Stimulated activated naive CD8-positive, alpha-beta T cell treated with anti-CD3 and anti-CD28 coated beads, Interleukin-15, Interleukin-2, amounts not matched to agents 100 U/mL and 50 U/mL, for 24 hours (primary cell): ENCODE measurements around the gene HCAR1.
"Not testable (repeated sequence)": the region's sequence is repeated elsewhere in the genome, so short reads cannot be mapped to it uniquely, and the experiment has no call there.

Source experiments
- ATAC-seq: fragments of 150-1000 bp; cut with Tn5 transposase; one replicate; pipeline ENCODE4 v1.10.0; 2021
- DNase-seq: peaks from one replicate; pipeline ENCODE4 v3.0.0; 2021

Gene HCAR1, protein sequence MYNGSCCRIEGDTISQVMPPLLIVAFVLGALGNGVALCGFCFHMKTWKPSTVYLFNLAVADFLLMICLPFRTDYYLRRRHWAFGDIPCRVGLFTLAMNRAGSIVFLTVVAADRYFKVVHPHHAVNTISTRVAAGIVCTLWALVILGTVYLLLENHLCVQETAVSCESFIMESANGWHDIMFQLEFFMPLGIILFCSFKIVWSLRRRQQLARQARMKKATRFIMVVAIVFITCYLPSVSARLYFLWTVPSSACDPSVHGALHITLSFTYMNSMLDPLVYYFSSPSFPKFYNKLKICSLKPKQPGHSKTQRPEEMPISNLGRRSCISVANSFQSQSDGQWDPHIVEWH

GRCh38 chr12:122730215-122731014 lies at the start of gene HCAR1:
Gene HCAR1 (minus strand): TSS chr12:122730844. CDS start chr12:122730339, 505 bp downstream.
- DNase-seq = peak; percentile 55
- peak; percentile 70 for ATAC-seq

- no peak for ATAC-seq
- no peak for DNase-seq
Observed at GRCh38 chr12:122757568-122757967, 26.9 kb upstream of the HCAR1 start.

DNA sequence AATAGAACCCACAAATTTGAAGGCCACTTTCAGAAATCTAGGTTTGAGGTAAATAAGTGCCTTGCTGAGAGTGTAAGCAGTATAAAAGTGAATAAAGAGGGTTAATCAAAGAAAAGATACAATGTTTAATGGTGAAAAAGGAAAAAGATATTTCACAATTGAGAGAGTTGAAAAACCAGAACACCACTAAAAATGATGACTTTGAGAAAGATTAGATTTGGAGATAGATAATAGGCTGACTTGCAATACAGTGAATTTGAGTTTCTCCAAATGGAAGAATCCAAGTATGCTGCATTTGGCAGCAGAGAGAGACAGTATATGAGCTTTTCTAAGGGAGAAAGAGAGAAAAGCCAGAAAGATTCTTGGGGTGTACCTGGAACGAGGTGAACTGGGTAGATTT lies 24.1 kb upstream of the HCAR1 start:
- ATAC-seq (no peak), DNase-seq (no peak)

GRCh38 chr12:122753319-122753650 lies 22.6 kb upstream of the HCAR1 start:
- no peak for ATAC-seq
- no peak for DNase-seq

DNA sequence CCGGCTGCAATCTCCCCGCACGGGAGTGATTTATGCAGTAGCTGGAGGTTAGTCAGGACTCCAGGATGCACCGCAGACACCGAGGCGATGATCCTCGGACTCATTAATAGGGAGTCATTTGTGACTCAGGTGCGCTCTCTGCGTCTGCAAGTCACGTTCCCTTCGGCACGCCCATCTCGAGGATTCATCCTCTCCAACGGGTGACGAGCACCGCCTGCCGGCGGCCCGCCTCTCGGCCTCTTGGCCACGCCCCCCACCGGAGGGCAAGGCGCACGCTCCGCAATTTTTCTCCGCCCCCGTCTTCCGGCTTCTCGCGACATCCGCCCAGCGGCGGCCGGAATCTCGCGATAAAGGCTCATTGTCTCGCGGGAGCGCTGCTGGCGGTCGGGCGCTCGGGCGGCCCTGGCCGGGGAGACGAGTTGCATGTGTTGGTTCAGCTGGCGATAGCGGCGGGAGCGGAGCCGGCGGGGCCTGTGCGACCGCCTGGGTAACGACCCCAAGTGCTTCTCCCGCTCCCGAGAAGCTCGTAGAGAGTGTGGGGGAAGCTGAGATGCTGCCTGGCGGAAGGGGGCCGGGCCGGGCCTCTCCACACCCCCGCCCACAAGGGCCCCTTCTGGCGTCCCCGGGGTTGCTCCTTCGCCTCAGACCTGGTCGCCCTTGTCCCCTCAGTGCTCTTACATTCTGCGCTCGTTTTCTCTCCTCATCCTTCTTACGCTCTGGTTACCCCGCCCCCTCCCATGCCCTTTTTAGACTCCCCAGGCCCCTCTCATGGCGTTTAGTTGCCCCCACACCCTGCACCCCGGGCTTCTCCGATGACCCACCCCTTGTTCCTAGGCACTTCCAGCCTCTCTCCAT lies 22.0 kb upstream of the HCAR1 start, which contains the start of gene DENR:
Gene DENR, plus strand, starts transcription at position 361 of the 855 bp plus-strand sequence. CDS start 878 bp downstream, outside the sequence.
- peak; percentile 100 for DNase-seq

GRCh38 chr12:122750781-122751515 lies 20.3 kb upstream of the HCAR1 start:
- not testable (repeated sequence) for ATAC-seq, DNase-seq

More for the DNA sequence above, 22.0 kb upstream of the HCAR1 start, which contains the start of gene DENR:
- ATAC-seq = peak; percentile 95

DNA sequence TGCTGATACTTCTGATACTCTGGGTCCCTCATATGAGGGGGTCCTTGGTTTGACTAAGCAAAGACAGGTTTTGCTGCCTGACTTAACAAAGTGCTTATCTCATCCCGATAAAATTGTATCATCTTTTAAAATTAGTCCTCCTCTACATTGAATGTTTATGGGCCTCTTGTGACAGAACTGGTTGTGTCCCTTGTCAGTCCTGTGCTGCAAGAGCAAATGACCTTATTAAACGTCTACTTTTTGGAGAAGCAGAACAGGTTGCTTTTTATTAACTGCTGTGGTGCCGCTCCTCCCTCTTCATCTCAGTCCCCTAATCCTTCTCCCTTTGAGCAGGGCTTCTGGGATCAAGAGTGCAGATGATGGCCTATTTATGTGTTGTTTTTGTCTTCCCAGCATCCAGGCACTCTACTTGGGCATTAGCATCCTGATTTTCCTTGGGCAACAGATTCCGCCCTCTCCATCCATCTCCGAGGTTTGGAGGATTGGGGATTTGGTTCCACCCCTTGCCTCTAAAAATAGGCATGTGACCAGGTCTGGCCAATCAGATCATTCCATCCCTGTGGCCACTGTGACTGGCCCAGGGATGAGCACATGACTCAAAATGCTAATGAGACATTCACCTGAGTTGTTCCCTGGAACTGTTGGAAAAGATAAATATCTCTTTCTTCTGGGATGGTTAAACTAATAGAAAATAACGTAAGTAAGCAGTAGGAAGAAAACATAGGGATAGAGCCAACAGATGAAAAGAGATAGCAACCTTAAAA lies 19.1 kb upstream of the HCAR1 start:
- DNase-seq = no peak
- no peak for ATAC-seq

GRCh38 chr12:122747224-122748135 lies 16.8 kb upstream of the HCAR1 start:
- ATAC-seq = no peak
- no peak for DNase-seq

DNA sequence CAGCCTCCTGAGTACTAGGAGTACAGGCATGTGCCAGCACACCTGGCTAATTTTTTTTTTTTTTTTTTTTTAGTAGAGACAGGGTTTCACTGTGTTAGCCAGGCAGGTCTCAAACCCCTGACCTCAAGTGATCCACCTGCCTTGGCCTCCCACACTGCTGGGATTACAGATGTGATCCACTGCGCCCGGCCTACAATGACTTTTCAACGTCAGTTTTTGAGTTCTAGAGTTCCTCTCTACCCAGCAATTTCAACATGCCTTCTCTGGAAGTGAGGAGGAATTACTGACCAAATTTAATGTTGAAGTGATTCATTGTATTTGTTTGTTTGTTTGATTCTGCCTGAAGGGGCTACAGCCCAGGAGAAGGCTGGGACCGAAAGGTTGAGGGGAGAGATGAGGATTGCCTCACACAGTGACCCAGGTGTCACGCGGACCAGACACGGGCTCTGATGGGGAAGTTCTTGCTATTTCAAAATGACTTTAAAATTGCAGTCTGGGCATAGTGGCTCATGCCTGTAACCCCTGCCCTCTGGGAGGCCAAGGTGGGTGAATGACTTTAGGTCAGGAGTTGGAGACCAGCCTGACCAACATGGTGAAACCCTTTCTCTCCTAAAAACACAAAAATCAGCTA lies 13.4 kb upstream of the HCAR1 start:
- DNase-seq (no peak), ATAC-seq (no peak)

DNA sequence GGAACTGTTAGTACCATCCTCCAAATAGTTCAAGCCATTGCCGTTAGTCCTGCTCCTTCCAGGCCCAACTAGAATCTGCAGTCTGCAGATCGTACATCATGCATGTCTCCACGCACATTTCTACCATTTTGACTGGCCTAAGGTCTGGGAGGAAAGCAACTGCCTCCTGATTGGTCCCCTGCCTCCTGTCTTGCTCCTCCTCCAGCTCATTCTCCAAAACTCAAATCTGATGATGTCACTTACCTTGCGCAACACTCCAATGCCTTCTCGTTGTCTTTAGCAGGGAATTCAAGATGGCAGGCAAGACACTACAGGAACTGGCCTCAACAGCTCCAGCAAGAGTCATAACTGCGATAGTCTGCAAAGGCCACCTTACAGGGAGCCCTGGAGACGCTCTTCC lies 9.7 kb upstream of the HCAR1 start:
- DNase-seq (no peak), ATAC-seq (no peak)

GRCh38 chr12:122738571-122738970 lies 7.9 kb upstream of the HCAR1 start:
- ATAC-seq (no peak), DNase-seq (no peak)

- DNase-seq (no peak), ATAC-seq (no peak)
Observed at GRCh38 chr12:122732611-122733010, 2.0 kb upstream of the HCAR1 start.

DNA sequence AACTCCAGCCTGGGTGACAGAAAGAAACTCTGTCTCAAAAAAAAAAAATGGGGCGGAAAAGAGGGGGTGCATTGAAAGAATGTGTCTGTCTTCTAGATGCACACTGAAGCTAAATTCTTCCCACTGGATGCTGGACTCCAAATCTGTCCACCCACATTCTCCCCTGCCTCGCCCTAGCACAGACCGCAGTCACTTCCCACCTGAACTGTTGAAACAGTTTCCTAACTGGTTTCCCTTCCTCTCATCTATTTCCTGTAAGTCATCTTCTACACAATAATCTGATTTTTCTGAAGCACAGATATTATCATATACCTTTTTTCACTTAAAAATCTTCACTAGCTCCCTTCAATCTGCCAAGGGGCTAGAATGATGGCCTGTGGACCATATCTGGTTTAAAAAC lies 1.5 kb upstream of the HCAR1 start:
- ATAC-seq = peak; percentile 21
- peak; percentile 37 for DNase-seq

DNA sequence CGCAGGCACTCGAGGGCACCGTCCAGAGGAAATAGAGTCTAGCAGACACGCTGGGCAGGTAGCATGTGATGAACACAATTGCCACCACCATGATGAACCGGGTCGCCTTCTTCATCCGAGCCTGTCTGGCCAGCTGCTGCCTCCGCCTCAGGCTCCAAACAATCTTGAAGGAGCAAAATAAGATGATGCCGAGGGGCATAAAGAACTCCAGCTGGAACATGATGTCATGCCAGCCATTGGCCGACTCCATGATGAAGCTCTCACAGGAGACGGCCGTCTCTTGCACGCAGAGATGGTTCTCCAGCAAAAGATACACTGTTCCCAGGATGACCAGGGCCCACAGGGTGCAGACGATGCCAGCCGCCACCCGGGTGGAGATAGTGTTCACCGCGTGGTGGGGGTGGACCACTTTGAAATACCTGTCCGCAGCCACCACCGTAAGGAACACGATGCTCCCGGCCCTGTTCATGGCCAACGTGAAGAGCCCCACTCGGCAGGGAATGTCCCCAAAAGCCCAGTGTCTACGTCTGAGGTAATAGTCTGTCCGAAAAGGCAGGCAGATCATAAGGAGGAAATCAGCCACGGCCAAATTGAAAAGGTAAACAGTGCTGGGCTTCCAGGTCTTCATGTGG lies 945 bp downstream of the HCAR1 start:
- no peak for ATAC-seq
- no peak for DNase-seq

- DNase-seq = no peak
Observed at GRCh38 chr12:122726080-122726558, 4.5 kb downstream of the HCAR1 start.

GRCh38 chr12:122725452-122726079 lies 5.1 kb downstream of the HCAR1 start:
- DNase-seq = no peak
- no peak for ATAC-seq

More at GRCh38 chr12:122726080-122726558, 4.5 kb downstream of the HCAR1 start:
- ATAC-seq = peak; percentile 47

GRCh38 chr12:122724641-122725243 lies 5.9 kb downstream of the HCAR1 start:
- ATAC-seq (no peak), DNase-seq (no peak)

DNA sequence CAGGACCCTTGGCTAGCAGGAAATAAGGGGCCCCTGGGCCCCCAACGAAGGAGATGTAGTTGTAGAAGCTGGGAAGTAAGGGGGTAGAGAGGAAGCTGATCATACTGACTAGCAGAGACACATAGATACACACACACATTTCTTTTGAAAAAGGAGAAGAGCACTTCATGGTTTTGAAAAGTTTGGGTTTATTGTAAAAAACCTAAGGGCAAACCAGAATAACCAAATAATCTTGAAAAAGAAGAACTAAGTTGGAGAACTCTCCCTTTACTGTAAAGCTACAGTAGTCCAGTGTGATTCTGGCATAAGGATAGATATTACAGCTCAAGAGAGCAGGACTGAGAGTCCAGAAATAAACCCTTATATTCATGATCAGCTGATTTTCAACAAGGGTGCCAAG lies 8.3 kb downstream of the HCAR1 start:
- ATAC-seq (no peak), DNase-seq (no peak)
